HEK293T (cell line): ENCODE data around the gene CAMKMT.

ENCODE experiments used
- ARNT ChIP-seq: fragments of 450-650 bp; IDR thresholded peaks from 2 replicates; pipeline ENCODE4 v1.6.1; 2017; ENCODE audit warnings: mild to moderate bottlenecking
- BHLHE40 ChIP-seq: fragments of 450-650 bp; IDR thresholded peaks from 2 replicates; pipeline ENCODE4 v1.6.1; 2016; ENCODE audit warnings: mild to moderate bottlenecking, moderate library complexity, borderline replicate concordance
- CTBP1 ChIP-seq: fragments of 450-650 bp; IDR thresholded peaks from 2 replicates; pipeline ENCODE4 v1.6.1; 2016; ENCODE audit warnings: borderline replicate concordance
- ELF4 ChIP-seq: fragments of 450-650 bp; IDR thresholded peaks from 2 replicates; pipeline ENCODE4 v1.6.1; 2017; ENCODE audit warnings: antibody characterized with exemption
- FOXA1 ChIP-seq: fragments of 450-650 bp; IDR thresholded peaks from 2 replicates; pipeline ENCODE4 v1.6.1; 2016; ENCODE audit warnings: mild to moderate bottlenecking
- FOXK2 ChIP-seq: fragments of 450-650 bp; IDR thresholded peaks from 2 replicates; pipeline ENCODE4 v1.6.1; 2016; ENCODE audit warnings: mild to moderate bottlenecking
- FOXM1 ChIP-seq: fragments of 450-650 bp; IDR thresholded peaks from 2 replicates; pipeline ENCODE4 v1.6.1; 2017; ENCODE audit warnings: mild to moderate bottlenecking, borderline replicate concordance
- HDGF ChIP-seq: fragments of 450-650 bp; IDR thresholded peaks from 2 replicates; pipeline ENCODE4 v1.6.1; 2017; ENCODE audit warnings: antibody characterized with exemption, borderline replicate concordance
- NFRKB ChIP-seq: fragments of 450-650 bp; IDR thresholded peaks from 2 replicates; pipeline ENCODE4 v1.6.1; 2016; ENCODE audit warnings: mild to moderate bottlenecking, moderate library complexity
- SP1 ChIP-seq: fragments of 450-650 bp; IDR thresholded peaks from 2 replicates; pipeline ENCODE4 v1.6.1; 2017
- SUZ12 ChIP-seq: fragments of 450-650 bp; IDR thresholded peaks from 2 replicates; pipeline ENCODE4 v1.6.1; 2016; ENCODE audit warnings: mild to moderate bottlenecking
- TARDBP ChIP-seq: fragments of 450-650 bp; IDR thresholded peaks from 2 replicates; pipeline ENCODE4 v1.6.1; 2016
- ZNF384 ChIP-seq: fragments of 450-650 bp; IDR thresholded peaks from 2 replicates; pipeline ENCODE4 v1.6.1; 2016
- TF ChIP-seq, protein P1 (sequence below): fragments of 450-650 bp; IDR thresholded peaks from 2 replicates; pipeline ENCODE4 v1.6.1; 2016

DNA sequence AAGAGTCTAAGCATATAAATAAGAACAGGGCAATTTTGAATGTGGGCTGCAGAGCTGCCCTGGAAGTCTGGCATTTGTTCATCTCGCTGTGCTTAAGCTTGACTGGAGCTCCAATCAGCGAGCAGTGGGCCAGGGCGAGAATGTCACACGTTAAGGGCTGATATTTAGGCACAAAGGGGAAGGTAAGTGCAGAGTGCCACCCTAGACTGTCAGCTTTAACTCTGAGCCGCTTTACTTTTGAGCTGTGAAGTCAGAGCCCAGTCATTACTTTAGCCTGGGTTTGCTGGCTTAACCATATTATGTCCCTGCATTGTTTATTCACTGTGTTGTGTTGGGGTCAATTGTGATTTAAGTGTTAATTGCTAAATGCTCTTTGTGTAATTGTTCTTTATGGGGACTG is 343.6 kb downstream of the CAMKMT start:
- no peak for TF ChIP-seq FOXM1
- no peak for TF ChIP-seq ELF4
- TF ChIP-seq FOXK2, result no peak
- TF ChIP-seq, protein P1, sequence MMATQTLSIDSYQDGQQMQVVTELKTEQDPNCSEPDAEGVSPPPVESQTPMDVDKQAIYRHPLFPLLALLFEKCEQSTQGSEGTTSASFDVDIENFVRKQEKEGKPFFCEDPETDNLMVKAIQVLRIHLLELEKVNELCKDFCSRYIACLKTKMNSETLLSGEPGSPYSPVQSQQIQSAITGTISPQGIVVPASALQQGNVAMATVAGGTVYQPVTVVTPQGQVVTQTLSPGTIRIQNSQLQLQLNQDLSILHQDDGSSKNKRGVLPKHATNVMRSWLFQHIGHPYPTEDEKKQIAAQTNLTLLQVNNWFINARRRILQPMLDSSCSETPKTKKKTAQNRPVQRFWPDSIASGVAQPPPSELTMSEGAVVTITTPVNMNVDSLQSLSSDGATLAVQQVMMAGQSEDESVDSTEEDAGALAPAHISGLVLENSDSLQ, result no peak
- no peak for TF ChIP-seq FOXA1
- TF ChIP-seq CTBP1, result no peak
- TF ChIP-seq TARDBP, result no peak
- no peak for TF ChIP-seq BHLHE40
- TF ChIP-seq SP1, result no peak
- TF ChIP-seq ZNF384, result no peak
- no peak for TF ChIP-seq SUZ12
- TF ChIP-seq NFRKB, result no peak
- TF ChIP-seq ARNT, result no peak
- no peak for TF ChIP-seq HDGF
